GM12892 (cell line): Measurements from ENCODE around the gene VWA1.
"Not testable (repeated sequence)": the region's sequence is repeated elsewhere in the genome, so short reads cannot be mapped to it uniquely, and the experiment has no call there.

ENCODE experiments used
- POLR2A ChIP-seq: IDR thresholded peaks from 2 replicates; pipeline ENCODE4 v1.6.1; 2011; ENCODE audit warnings: low read depth, low read length, control low read depth
- POLR2AphosphoS5 ChIP-seq: IDR thresholded peaks from 2 replicates; pipeline ENCODE4 v1.6.1; 2011; ENCODE audit warnings: low read depth, low read length, control low read depth
- TAF1 ChIP-seq: IDR thresholded peaks from 2 replicates; pipeline ENCODE4 v1.6.1; 2011; ENCODE audit warnings: low read depth, mild to moderate bottlenecking, control low read depth, low read length, borderline replicate concordance

- TF ChIP-seq POLR2A, POLR2AphosphoS5, TAF1: not testable (repeated sequence)
Observed at GRCh38 chr1:1456683-1457255, 21.3 kb downstream of the VWA1 start.
